HepG2 (cell line): ENCODE measurements around the gene FAM222B. TPM values are rescaled to one million over a fixed set of nuclear protein-coding genes. Genes with fewer than 3 reads are reported as not detected.

Experiments used
- HOXA9 ChIP-seq: sonication (generic); formaldehyde crosslinking; IDR thresholded peaks from 2 replicates; pipeline ENCODE4 v1.8.1; 2022; ENCODE audit warnings: missing genetic modification reagents, mild to moderate bottlenecking, moderate library complexity, borderline replicate concordance
- NFIB ChIP-seq: sonication (generic); formaldehyde crosslinking; IDR thresholded peaks from 2 replicates; pipeline ENCODE4 v1.9.0; 2021; ENCODE audit warnings: missing genetic modification reagents, mild to moderate bottlenecking, borderline replicate concordance
- RXRA ChIP-seq: sonication (generic); formaldehyde crosslinking; IDR thresholded peaks from 2 replicates; pipeline ENCODE4 v1.5.1; 2020; ENCODE audit warnings: missing genetic modification reagents
- TFDP1 ChIP-seq: IDR thresholded peaks from 2 replicates; pipeline ENCODE4 v1.6.1; 2016; ENCODE audit warnings: missing compliant biosample characterization, missing genetic modification reagents, borderline replicate concordance
- TP53 ChIP-seq: sonication (generic); formaldehyde crosslinking; conservative IDR thresholded peaks from 2 replicates; pipeline ENCODE4 v1.4.0; 2020; ENCODE audit warnings: missing genetic modification reagents
- ZBED4 ChIP-seq: sonication (generic); formaldehyde crosslinking; IDR thresholded peaks from 2 replicates; pipeline ENCODE4 v1.4.0; 2020; ENCODE audit warnings: missing genetic modification reagents, borderline replicate concordance
- ZBTB42 ChIP-seq: sonication (generic); formaldehyde crosslinking; IDR thresholded peaks from 2 replicates; pipeline ENCODE4 v1.5.0; 2020; ENCODE audit warnings: mild to moderate bottlenecking, missing genetic modification reagents
- ZNF224 ChIP-seq: sonication (generic); formaldehyde crosslinking; IDR thresholded peaks from 2 replicates; pipeline ENCODE4 v1.5.0; 2020; ENCODE audit warnings: mild to moderate bottlenecking, missing genetic modification reagents
- ZNF317 ChIP-seq: sonication (generic); formaldehyde crosslinking; IDR thresholded peaks from 2 replicates; pipeline ENCODE4 v1.5.0; 2020; ENCODE audit warnings: mild to moderate bottlenecking, missing genetic modification reagents
- ZNF441 ChIP-seq: sonication (generic); formaldehyde crosslinking; IDR thresholded peaks from 2 replicates; pipeline ENCODE4 v1.7.0; 2021; ENCODE audit warnings: missing genetic modification reagents, borderline replicate concordance
- ZNF510 ChIP-seq: sonication (generic); formaldehyde crosslinking; IDR thresholded peaks from 2 replicates; pipeline ENCODE4 v1.4.0; 2020; ENCODE audit warnings: low read depth, mild to moderate bottlenecking, missing genetic modification reagents
- ZNF703 ChIP-seq: sonication (generic); formaldehyde crosslinking; IDR thresholded peaks from 2 replicates; pipeline ENCODE4 v1.5.1; 2020; ENCODE audit warnings: missing genetic modification reagents, mild to moderate bottlenecking, moderate library complexity, borderline replicate concordance
- polyA plus RNA-seq, 8 experiments: library from polyadenylated mRNA; depleted of rRNA in 3 of 8; stranded (reverse) in 7 of 8; unstranded in 1 of 8; fragments of >200 nt; fragmentation: Illumina TruSeq in 4 of 8; extraction: Trizol in 4 of 8; gene quantifications; 2 replicates each; pipeline versions ENCODE4 v1.2.1 to v1.2.3, GENCODE V29; 2011 to 2016; ENCODE audit warnings: low read depth in 4 of 8, missing spikeins in 1 of 8, mixed read lengths in 1 of 8; ENCODE audit not compliant: insufficient read depth in 1 of 8
- total RNA-seq, 5 experiments: library from RNA; depleted of rRNA; stranded (reverse); fragments of >200 nt; fragmentation: Illumina TruSeq; extraction: Trizol; gene quantifications; 2 replicates each; pipeline ENCODE4 v1.2.3, GENCODE V29; 2016; ENCODE audit warnings: low read depth in 1 of 5
- TF ChIP-seq, protein P1 (sequence below): sonication (generic); formaldehyde crosslinking; IDR thresholded peaks from 2 replicates; pipeline ENCODE4 v1.4.0; 2020; ENCODE audit warnings: missing genetic modification reagents
- TF ChIP-seq, protein P2 (sequence below): sonication (generic); formaldehyde crosslinking; IDR thresholded peaks from 2 replicates; pipeline ENCODE4 v1.4.0; 2020; ENCODE audit warnings: missing genetic modification reagents
- TF ChIP-seq, protein P3 (sequence below): sonication (generic); formaldehyde crosslinking; IDR thresholded peaks from 2 replicates; pipeline ENCODE4 v1.5.1; 2020; ENCODE audit warnings: missing genetic modification reagents, mild to moderate bottlenecking, borderline replicate concordance

Gene FAM222B
- total and polyA plus RNA-seq, 2 of the 13 experiments (the other 11 are each of a cell fraction or from before 2014, with no cell fraction given), result 3.5 to 7.3 TPM

GRCh38 chr17:28765038-28765437 is 77.6 kb downstream of the FAM222B start (continued):
- TF ChIP-seq, protein P1, sequence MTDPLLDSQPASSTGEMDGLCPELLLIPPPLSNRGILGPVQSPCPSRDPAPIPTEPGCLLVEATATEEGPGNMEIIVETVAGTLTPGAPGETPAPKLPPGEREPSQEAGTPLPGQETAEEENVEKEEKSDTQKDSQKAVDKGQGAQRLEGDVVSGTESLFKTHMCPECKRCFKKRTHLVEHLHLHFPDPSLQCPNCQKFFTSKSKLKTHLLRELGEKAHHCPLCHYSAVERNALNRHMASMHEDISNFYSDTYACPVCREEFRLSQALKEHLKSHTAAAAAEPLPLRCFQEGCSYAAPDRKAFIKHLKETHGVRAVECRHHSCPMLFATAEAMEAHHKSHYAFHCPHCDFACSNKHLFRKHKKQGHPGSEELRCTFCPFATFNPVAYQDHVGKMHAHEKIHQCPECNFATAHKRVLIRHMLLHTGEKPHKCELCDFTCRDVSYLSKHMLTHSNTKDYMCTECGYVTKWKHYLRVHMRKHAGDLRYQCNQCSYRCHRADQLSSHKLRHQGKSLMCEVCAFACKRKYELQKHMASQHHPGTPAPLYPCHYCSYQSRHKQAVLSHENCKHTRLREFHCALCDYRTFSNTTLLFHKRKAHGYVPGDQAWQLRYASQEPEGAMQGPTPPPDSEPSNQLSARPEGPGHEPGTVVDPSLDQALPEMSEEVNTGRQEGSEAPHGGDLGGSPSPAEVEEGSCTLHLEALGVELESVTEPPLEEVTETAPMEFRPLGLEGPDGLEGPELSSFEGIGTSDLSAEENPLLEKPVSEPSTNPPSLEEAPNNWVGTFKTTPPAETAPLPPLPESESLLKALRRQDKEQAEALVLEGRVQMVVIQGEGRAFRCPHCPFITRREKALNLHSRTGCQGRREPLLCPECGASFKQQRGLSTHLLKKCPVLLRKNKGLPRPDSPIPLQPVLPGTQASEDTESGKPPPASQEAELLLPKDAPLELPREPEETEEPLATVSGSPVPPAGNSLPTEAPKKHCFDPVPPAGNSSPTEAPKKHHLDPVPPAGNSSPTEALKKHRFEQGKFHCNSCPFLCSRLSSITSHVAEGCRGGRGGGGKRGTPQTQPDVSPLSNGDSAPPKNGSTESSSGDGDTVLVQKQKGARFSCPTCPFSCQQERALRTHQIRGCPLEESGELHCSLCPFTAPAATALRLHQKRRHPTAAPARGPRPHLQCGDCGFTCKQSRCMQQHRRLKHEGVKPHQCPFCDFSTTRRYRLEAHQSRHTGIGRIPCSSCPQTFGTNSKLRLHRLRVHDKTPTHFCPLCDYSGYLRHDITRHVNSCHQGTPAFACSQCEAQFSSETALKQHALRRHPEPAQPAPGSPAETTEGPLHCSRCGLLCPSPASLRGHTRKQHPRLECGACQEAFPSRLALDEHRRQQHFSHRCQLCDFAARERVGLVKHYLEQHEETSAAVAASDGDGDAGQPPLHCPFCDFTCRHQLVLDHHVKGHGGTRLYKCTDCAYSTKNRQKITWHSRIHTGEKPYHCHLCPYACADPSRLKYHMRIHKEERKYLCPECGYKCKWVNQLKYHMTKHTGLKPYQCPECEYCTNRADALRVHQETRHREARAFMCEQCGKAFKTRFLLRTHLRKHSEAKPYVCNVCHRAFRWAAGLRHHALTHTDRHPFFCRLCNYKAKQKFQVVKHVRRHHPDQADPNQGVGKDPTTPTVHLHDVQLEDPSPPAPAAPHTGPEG, result no peak
- TF ChIP-seq TFDP1 (CRISPR knock-in tag), result no peak
- TF ChIP-seq NFIB, result no peak
- TF ChIP-seq, protein P2, sequence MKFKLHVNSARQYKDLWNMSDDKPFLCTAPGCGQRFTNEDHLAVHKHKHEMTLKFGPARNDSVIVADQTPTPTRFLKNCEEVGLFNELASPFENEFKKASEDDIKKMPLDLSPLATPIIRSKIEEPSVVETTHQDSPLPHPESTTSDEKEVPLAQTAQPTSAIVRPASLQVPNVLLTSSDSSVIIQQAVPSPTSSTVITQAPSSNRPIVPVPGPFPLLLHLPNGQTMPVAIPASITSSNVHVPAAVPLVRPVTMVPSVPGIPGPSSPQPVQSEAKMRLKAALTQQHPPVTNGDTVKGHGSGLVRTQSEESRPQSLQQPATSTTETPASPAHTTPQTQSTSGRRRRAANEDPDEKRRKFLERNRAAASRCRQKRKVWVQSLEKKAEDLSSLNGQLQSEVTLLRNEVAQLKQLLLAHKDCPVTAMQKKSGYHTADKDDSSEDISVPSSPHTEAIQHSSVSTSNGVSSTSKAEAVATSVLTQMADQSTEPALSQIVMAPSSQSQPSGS, result no peak
- TF ChIP-seq ZBTB42 (CRISPR knock-in tag), result no peak
- TF ChIP-seq, protein P3, sequence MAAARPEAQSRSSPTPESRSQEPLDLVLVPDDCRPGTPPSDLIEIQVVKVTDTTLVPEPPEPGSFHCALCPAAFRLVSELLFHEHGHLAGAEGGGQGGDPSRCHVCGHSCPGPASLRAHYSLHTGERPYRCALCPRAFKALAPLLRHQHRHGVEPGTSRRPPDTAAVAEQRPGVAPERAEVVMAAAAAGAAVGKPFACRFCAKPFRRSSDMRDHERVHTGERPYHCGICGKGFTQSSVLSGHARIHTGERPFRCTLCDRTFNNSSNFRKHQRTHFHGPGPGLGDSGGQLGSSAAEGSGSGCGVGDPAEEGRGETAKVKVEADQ, result no peak
- TF ChIP-seq RXRA (CRISPR knock-in tag), result no peak
- TF ChIP-seq ZNF510 (CRISPR knock-in tag), result no peak
- TF ChIP-seq HOXA9 (CRISPR knock-in tag), result no peak
- TF ChIP-seq TP53 (CRISPR knock-in tag), result no peak
- TF ChIP-seq ZNF224 (CRISPR knock-in tag), result no peak
- no peak for TF ChIP-seq ZBED4 (CRISPR knock-in tag)
- no peak for TF ChIP-seq ZNF317 (CRISPR knock-in tag)
- no peak for TF ChIP-seq ZNF703 (CRISPR knock-in tag)
- TF ChIP-seq ZNF441 (CRISPR knock-in tag), result no peak
